Right ventricle myocardium inferior (tissue), 1 donor: ENCODE results near the gene SAMD10. TPM values are rescaled to one million over a fixed set of nuclear protein-coding genes. Genes with fewer than 3 reads are reported as not detected.
A peak's percentile ranks its signal among the peaks of the same experiment; 100 is the strongest.

ENCODE experiments used
- ATAC-seq: fragments of 200-7000 bp; cut with Tn5 transposase; one replicate; pipeline ENCODE4 v1.9.1; 2020; ENCODE audit warnings: mild to moderate bottlenecking, moderate library complexity
- DNase-seq: peaks from one replicate; pipeline ENCODE4 v3.0.0; 2021; ENCODE audit errors: missing footprints
- intact Hi-C: fragments of 100-400 bp; cut with DNase I; formaldehyde crosslinking; loops from one replicate; pipeline ENCODE4 v1.11.0; 2022
- total RNA-seq: library from RNA; stranded (reverse); fragmentation: NEBNext Ultra II Directional; extraction: Animal tissue kit (Norgen Biotek cat#: 25700); gene quantifications from one replicate; pipeline ENCODE4 v1.2.1, GENCODE V29; 2021
- donor health status: DM: no; HTN: yes; CAD: no; lungs with severe emphysema.

Gene SAMD10
- total RNA-seq, 1 donor from 2014 or later, result 5.7 TPM

DNA sequence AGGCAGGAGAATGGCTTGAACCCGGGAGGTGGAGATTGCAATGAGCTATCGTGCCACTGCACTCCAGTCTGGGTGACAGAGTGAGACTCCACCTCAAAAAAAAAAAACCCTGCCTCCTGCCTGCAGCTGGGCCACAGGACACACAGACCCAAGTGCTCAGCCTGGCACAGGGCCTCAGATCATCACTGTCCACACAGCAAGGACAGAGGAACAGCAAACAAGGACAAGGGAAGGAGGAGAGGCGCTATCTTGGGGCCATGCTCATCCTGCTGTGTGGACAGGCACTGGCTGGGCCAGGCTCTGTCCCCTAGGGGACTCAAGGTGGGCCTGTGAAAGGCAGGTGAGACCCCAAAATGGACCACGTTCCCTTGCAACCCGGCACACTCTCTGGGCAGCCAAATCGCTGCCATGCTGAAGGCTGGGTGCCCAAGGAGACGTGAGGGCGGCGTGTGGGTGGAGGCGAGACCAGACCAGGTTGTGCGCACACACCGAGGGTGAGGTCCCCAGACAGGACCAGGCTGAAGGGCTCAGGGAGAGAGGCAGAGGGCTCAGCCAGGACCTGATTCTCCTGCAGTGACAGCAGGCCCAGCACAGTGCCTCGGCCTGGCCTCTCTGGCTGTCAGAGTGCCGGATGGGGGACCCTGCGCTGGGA lies 32.3 kb downstream of the SAMD10 start:
- DNase-seq (peak; percentile 84), ATAC-seq (peak; percentile 4)
- intact Hi-C loops, result no loop called here

DNA sequence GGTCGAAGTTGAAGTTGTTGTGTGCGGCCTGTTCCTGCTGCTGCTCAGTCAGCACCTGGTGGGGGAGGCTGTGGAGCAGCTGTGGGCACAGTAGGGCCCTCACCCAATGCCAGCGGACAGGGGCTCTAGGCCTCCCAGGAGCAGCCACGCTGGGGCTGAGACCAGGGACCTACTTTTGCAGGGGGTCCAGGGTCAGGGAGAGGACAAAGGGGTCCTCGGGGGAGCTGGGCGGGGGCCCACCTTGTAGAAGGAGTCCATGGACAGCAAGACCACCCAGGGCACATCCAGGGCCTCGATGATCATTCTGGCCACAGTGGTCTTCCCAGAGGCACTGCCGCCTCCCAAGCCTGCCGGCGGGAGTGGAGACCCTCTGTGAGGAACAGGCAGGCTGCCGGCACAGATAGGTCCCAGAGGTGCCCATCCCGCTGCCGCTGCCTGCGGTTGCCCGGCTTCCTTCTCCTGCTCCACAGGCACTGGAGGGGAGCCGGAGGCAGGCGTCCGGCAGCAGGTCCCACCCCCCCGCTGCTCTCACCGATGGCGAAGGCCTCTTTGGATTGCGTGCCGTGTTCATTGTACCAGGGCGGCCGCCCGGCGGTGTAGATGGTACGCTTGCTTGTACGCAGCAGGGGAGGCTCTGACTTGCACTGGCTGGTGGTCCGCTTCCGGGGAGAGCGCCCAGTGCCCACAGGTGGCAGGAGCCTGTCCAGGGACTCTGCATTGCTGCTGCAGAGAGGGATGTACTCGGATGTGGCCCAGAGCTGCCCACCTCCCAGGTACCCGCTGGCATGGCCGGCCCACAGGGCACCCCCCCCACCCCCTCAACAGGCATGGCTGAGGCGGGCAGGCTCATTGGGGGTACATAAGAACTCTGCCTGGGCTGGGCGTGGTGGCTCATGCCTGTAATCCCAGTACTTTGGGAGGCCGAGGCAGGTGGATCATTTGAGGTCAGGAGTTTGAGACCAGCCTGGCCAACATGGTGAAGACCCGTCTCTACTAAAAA lies 33.2 kb downstream of the SAMD10 start:
- ATAC-seq (no peak), DNase-seq (peak; percentile 62)
- intact Hi-C loops, result no loop called here

DNA sequence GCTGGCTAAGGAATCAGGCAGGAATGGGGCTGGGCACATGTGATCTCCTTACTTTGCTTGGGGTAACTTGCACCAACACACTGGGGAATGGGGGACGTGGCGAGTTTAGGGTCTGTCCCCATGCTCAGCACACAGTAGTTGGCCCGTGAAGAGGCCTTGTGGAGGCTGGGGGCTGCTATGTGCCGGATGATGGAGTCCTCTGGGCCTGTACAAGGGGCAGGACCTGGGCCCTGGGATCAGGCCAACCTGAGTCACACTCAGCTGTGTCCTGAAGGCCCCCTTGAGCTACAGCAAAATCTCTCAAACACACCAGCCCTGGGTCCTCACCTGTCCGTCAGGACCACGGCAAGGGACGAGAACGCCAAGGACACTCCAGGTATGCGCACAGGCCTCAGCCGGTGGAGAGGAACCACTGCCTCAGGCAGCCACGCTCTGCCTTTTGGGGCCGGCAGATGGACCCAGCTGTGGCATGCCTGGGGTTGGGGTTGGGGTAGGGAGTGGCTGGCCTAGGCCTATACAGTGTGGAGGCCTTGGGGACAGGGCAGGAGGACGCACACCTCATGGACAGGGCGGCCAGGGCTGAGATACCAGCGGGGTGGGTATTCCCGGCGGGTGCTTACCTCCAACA lies 34.3 kb downstream of the SAMD10 start:
- intact Hi-C loops, result no loop called here
- DNase-seq (no peak), ATAC-seq (no peak)

DNA sequence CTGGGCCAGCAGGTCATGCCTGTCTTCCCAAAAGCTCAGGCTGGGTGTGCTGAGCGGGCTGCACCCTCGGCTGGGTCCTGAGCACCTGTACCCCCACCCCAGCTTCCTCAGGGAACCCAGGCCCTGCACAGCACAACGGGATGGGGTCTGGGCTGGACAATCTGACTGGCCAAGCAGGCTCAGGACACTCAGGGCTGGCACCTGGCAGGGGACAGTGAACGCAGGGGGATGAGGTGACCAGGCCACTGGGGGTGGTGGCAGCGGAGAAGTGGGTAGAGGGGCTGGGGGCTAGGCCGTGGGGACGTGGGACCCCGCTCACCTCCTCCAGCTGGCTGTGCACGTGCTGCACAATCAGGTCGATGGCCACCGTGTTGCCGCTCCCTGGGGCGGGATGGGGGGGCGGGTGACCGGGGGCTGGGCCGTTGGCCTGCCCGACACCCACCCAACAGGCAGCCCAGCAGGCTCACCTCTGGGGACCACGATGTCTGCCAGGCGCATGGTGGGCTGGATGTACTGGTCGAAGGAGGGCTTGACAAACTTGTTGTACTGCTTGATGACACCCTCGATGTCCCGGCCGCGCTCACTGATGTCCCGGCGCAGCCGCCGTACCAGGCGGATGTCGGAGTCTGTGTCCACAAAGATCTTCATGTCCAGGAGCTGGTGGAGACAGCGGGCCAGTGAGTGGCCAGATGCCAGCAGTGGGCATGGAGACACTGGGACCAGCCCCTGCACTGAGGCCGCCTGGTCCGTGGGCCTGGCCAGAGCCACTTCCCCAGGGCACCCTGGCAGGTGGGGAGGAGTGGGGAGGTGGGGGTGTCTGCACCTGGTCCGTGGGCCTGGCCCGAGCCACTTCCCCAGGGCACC lies 35.1 kb downstream of the SAMD10 start:
- intact Hi-C loops, result no loop called here
- no peak for ATAC-seq
- DNase-seq, result no peak

DNA sequence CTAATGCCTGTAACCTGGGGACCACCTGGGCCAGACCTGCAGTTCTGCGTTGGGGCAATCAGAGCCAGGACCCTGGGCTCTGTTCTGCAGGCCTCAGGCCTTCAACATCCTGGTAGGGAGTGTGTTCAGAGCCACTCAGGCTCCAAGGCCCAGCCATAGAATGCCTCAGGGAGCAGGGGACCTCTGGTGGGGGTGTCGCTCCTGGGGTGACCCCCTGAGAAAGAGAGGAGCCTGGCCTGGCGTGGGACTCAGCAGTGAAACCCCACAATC lies 35.7 kb downstream of the SAMD10 start:
- no peak for ATAC-seq
- intact Hi-C loops, result no loop called here
- peak; percentile 27 for DNase-seq

DNA sequence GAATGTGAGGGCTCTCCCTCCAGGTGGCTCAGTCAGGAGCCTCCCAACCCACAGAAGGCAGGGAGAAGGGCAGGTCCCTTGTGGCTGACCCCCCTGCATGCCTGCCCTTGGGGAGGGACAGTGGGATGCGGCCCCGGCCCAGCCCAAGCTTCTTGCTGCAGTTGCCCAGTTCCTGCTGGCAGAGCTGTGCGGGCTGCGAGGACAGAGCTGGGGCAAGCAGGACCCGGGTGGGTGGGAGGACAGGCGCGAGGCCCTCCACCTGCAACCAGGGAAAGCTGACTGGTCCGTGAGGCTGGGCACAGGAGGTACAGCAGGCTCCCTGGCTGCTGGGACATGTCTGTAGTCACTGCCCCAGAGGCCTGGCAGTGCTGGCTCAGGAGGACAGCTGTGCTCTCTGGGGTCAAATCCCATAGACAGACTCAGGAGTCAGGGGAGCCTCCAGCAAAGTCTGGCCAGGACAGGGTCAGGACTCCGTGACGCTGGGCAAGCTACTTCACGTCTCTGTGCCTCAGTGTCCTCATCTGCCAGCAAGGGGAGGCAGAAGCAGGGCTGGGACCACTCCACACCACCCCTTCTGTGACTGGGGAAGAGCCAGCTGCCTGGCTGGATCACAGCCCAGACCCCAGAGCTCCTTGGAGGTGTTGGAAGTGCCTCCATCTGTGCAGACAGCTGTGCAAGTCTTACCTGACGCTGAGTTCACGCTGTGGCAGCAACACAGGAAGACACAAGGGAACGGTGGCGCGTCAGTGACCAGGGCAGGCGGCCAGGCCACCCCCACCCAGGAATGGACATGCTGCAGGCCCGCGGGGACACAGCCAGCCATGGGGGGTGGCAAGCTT lies 36.3 kb downstream of the SAMD10 start:
- no peak for DNase-seq
- no peak for ATAC-seq

DNA sequence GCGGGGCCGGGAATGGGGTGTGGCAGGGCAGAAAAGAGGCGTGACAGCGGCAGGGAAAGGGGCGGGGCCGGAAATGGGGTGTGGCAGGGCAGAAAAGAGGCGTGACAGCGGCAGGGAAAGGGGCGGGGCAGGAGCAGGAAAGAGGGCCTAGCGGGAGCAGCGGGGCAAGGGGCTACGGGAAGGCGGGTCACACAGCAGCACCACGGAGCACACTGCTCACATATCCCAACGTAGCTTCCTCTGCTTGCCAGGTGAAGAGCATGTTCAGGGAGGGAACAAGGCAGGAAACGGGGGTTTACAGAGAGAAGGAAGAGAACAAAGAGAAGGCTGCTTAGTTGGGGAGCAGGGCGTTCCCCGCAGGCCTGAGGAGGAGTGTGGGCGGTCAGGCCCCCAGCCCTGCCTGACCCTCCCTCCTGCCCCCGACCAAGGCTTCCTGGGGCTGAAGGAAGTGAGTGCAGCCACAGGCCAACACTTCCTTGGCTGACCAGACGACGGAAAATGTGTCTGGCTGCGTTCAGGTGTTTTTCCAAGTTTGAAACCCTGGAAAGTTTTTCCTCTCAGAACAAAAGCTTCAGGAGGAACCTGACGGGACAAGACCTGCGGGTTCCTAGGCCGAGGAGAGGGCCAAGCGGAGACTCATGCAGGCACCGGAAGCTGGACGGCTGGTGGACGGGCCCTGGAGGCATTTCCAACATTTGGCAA lies 37.0 kb downstream of the SAMD10 start:
- intact Hi-C loops, result no loop called here
- DNase-seq (peak; percentile 67), ATAC-seq (no peak)

More for the DNA sequence above, 36.3 kb downstream of the SAMD10 start:
- intact Hi-C loops, result no loop called here

DNA sequence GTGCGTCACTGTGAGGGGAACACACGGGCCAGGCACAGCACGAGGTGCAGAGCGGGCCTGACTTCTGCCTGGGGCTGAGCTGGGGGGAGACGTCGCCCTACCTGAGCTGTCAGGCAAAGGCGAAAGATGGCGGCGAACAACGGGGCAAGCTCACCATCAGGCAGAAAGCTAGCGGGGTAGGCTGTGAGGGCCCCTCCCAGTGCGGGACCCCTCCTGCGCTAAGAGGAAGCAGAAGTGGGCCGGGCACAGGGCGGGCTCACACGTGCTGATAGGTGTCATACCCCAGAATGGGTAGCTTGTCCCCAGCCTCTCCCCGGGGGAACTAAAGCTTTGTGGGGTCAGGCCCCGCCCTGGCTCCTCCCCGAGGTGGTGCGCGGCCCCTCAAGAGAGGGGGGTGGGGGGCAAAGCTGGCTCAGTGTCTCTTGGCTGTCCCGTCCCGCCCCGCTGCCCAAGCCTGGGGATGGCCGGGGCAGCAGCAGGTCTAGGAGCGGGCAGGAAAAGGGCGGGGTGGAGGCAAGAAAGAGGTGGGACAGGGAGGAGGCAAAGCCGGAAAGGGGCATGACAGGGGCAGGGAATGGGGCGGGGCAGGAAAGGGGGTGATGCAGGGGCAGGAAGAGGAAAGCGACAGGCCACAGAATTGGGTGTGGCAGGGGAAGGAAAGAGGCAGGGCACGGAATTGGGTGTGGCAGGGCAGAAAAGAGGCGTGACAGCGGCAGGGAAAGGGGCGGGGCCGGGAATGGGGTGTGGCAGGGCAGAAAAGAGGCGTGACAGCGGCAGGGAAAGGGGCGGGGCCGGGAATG lies 38.0 kb downstream of the SAMD10 start:
- ATAC-seq (peak; percentile 9), DNase-seq (peak; percentile 90)
- intact Hi-C loops, result no loop called here

DNA sequence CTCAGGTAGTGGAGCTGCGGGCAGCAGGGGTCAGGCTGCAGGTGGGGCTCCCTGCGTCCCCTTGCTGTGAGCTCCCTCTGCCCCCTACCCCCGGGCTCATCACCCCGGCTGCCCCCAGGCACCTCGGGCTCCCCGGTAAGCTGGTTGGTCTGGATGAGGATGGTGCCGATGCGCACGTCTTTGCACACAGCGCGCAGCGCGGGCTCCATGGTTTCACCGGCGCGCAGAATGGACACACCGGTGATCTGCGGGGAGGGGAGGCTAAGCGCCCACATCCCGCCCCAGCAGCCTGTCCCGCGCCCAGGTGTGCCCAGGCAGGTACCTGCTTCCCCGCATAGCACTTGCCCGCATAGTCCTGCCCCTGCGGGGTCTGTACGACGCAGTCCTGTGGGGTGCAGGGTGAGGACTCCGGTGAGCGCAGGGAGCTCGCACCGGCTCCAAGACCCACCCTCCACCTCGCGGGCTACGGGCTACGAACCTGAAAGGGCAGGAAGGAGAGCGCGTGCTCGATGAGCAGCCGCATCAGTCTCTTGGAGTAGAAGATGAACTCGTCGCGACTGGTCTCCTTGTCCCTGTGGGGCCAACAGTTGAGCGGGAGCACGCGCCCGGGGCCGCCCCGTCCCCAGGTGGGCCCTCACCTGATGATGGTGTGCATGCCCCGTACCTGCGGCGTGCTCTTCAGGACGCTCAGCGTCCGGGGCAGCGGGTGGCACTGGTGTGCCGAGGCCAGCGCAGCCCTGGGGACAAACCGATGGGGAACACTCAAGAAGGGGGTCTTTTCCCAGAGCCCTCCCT lies 38.8 kb downstream of the SAMD10 start:
- ATAC-seq, result no peak
- peak; percentile 65 for DNase-seq
- intact Hi-C loops, result no loop called here

DNA sequence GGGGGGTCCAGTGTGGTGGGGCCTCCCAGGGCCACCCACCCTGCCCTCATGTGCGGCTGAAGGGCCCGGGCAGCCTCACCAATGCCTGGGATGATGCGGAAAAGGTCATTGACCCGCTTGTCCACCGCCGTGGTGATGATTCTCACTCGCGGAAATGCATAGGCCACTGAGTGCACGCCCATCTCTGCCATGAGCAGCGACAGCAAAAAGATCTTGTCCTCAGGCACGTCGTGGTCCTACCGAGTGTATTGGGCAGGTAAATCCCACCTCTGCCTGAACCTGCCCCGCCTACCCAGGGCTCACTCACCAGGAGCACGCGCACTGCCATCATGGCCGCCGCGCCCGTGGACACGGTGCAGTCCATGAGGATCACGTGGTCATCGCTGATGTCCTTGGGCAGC lies 39.4 kb downstream of the SAMD10 start:
- ATAC-seq, result no peak
- intact Hi-C loops, result no loop called here

DNA sequence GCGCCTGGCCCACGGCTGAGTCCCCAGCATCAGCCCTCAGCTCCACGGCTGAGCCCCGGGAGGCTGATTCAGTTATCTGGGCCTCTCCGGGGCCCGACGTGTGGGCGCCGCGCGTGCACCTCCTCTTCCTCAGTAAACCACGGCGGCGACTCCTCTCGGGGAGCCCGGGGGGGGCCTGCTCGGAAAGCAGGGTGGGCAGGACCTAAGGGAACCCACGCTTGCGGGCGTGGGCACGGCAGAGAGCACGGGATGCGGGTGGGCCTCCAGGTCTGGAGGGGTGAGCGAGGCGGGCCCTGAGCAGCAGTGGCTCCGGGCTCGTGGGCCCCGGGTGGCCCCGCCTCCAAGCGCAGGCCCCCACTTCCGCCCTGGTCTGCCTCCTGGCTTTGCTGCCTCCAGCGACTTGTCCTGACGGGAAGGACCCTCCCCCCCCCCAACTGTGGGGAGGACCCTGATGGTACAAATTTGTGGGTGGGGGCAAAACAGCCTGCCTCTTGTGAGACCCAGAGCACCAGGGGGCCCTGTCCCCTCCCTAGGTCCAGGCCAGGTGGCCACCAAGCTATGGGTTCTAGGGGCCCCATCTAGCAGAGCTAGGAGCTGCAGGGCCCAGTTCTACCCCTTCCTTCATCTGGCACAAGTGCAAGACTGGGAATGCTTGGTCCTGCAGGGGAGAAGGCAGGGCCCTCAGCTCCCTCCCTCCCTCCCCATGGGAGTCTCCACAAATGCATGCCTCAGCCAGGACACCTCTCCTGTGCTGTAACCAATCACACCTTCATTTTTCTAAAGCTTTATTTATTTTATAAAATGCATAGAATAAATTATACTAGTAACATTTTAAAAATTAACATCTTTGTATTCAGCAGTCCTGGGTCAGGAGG lies 40.1 kb downstream of the SAMD10 start:
- DNase-seq, result peak; percentile 68
- intact Hi-C loops, result no loop called here
- ATAC-seq, result no peak

More for the DNA sequence above, 39.4 kb downstream of the SAMD10 start:
- DNase-seq, result peak; percentile 50

DNA sequence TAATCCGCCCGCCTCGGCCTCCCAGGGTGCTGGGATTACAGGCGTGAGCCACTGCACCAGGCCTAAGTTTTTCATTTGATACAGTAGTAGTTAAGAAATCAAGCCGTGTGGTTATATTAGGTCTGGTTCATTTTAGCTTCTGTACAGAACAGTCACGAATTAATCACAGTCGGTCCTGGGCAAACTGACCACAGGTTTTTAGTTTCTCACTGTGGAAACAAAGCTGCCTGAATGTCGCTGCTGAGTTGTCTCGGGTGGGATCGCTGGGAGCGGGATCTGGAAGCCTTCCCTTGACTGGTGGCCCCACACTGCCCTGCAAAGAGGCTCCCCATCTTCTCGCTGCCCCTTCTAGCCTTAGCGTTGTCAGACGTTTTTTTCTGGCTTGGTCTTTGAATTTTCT lies 41.8 kb downstream of the SAMD10 start:
- no peak for ATAC-seq
- intact Hi-C loops, result no loop called here
- DNase-seq, result peak; percentile 1

DNA sequence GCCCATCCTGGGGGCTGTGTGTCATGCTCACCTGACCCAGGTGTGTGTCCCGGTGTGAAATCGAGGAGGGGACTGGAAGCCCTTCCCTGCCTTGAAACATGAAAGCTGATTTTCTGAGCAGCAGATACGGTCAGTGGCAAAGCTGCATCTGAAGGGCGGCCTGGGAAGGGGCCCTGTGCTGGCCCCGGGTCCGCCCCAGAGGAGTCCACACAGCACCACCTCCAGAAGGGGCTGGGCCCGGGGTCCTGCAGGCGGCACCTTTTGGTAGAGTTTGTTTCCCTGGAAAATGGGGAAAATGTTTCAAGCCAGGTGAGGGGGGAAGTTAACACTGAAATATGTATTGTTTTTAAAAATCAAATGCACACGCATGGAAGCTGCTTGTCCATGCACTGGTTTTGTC lies 44.0 kb downstream of the SAMD10 start:
- intact Hi-C loops, result no loop called here
- no peak for ATAC-seq
- peak; percentile 9 for DNase-seq

DNA sequence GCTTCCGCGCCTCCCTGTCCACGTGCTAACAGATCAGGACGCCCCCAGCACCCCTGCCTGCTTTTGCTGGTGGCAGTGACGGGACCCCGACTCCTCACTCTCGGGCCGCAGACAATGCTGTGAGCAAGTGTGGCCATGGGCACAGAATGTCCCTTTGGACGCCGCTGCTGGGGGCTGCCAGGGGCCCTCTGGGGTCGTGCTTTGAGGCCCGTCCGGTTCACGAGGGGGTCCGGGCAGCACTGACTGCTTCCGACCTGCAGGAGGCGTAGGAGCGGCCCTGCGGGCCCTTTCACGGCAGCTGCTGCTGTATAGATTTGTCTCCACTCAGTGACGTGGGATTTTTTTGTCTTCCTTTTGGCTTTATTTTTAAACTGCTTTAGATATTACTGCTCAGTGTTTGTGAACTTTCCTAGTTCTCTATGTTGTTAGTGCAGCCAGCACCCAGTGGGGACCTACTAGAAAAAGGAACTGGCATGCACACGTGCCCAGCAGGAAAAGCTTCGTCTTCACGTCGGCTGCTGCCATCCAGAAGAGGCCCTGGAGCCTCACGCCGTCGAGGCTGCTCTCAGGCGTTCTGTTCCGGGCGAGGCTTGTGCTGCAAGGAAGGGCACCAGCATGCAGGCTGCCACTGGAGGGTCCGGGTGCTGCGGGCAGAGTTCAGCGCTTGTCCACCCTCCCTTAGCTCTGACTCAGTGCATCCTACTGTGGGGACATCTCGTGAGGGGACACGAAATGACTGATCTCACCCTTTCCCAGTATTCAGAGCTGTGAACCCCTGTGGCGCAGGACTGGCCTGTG lies 45.0 kb downstream of the SAMD10 start:
- intact Hi-C loops, result no loop called here
- ATAC-seq, result no peak
- peak; percentile 17 for DNase-seq
